H9 (cell line): ENCODE data around the gene APBA3. TPM values are rescaled to one million over a fixed set of nuclear protein-coding genes. Genes with fewer than 3 reads are reported as not detected.

Experiments
- DNase-seq: peaks from one replicate; pipeline ENCODE4 v3.0.0-alpha.2; 2017
- H2AFZ ChIP-seq: one replicate; pipeline ENCODE4 v1.6.1; 2013; ENCODE audit warnings: mild to moderate bottlenecking, low read length, control low read depth, moderate library complexity
- H2AK5ac ChIP-seq: 2 replicates; pipeline ENCODE4 v1.6.1; 2013; ENCODE audit warnings: low read length, control low read depth, mixed read lengths; ENCODE audit not compliant: insufficient read length
- H2BK120ac ChIP-seq: one replicate; pipeline ENCODE4 v1.6.1; 2013; ENCODE audit warnings: low read depth, mild to moderate bottlenecking, low read length, control low read depth, inconsistent platforms; ENCODE audit not compliant: poor library complexity, severe bottlenecking
- H2BK12ac ChIP-seq: 2 replicates; pipeline ENCODE4 v1.6.1; 2013; ENCODE audit warnings: low read length, control low read depth, mixed read lengths, low read depth; ENCODE audit not compliant: insufficient read length
- H2BK15ac ChIP-seq: 2 replicates; pipeline ENCODE4 v1.6.1; 2013; ENCODE audit warnings: low read depth, low read length, control low read depth
- H2BK20ac ChIP-seq: one replicate; pipeline ENCODE4 v1.6.1; 2013; ENCODE audit warnings: low read depth, mild to moderate bottlenecking, low read length, control low read depth, inconsistent platforms; ENCODE audit not compliant: poor library complexity, severe bottlenecking
- H2BK5ac ChIP-seq: 2 replicates; pipeline ENCODE4 v1.6.1; 2013; ENCODE audit warnings: low read length, control low read depth, mixed read lengths; ENCODE audit not compliant: insufficient read length
- H3K14ac ChIP-seq: 2 replicates; pipeline ENCODE4 v1.6.1; 2013; ENCODE audit warnings: low read length, control low read depth; ENCODE audit not compliant: insufficient read depth
- H3K18ac ChIP-seq: 2 replicates; pipeline ENCODE4 v1.6.1; 2013; ENCODE audit warnings: low read depth, mild to moderate bottlenecking, mixed read lengths, low read length, control low read depth; ENCODE audit not compliant: insufficient read length
- H3K23ac ChIP-seq: 2 replicates; pipeline ENCODE4 v1.6.1; 2013; ENCODE audit warnings: low read length, control low read depth, mixed read lengths, low read depth; ENCODE audit not compliant: insufficient read length
- H3K23me2 ChIP-seq: 2 replicates; pipeline ENCODE4 v1.6.1; 2013; ENCODE audit warnings: low read depth, mild to moderate bottlenecking, mixed read lengths, low read length, control low read depth; ENCODE audit not compliant: insufficient read length, poor library complexity, severe bottlenecking
- H3K27ac ChIP-seq: 2 replicates; pipeline ENCODE4 v1.5.1; 2013; ENCODE audit warnings: low read length, control low read depth, mixed read lengths, low read depth; ENCODE audit not compliant: insufficient read length
- H3K27me3 ChIP-seq: 2 replicates; pipeline ENCODE4 v1.6.1; 2013; ENCODE audit warnings: low read length, control low read depth, inconsistent platforms; ENCODE audit not compliant: insufficient read depth
- H3K4ac ChIP-seq: 2 replicates; pipeline ENCODE4 v1.6.1; 2013; ENCODE audit warnings: low read depth, mild to moderate bottlenecking, control low read depth, inconsistent platforms, low read length, moderate library complexity
- H3K4me1 ChIP-seq: 2 replicates; pipeline ENCODE4 v1.6.1; 2013; ENCODE audit warnings: low read length, control low read depth, inconsistent platforms; ENCODE audit not compliant: insufficient read depth
- H3K4me2 ChIP-seq: 2 replicates; pipeline ENCODE4 v1.6.1; 2013; ENCODE audit warnings: low read length, control low read depth, mixed read lengths; ENCODE audit not compliant: insufficient read length, insufficient read depth
- H3K56ac ChIP-seq: 2 replicates; pipeline ENCODE4 v1.6.1; 2013; ENCODE audit warnings: low read depth, mild to moderate bottlenecking, mixed read lengths, low read length, control low read depth; ENCODE audit not compliant: insufficient read length
- H3K79me1 ChIP-seq: 2 replicates; pipeline ENCODE4 v1.6.1; 2013; ENCODE audit warnings: low read depth, mild to moderate bottlenecking, moderate library complexity, low read length, control low read depth, inconsistent platforms; ENCODE audit not compliant: insufficient read depth, poor library complexity, severe bottlenecking
- H3K79me2 ChIP-seq: 2 replicates; pipeline ENCODE4 v1.6.1; 2013; ENCODE audit warnings: low read length, control low read depth, inconsistent platforms; ENCODE audit not compliant: insufficient read depth
- H3K9ac ChIP-seq: 2 replicates; pipeline ENCODE4 v1.6.1; 2013; ENCODE audit warnings: low read length, control low read depth, mixed read lengths; ENCODE audit not compliant: insufficient read length; ENCODE audit errors: extremely low read depth
- H3K9me3 ChIP-seq: one replicate; pipeline ENCODE4 v1.6.1; 2013; ENCODE audit warnings: low read depth, low read length, inconsistent platforms; ENCODE audit not compliant: control insufficient read depth
- H3T11ph ChIP-seq: one replicate; pipeline ENCODE4 v1.6.1; 2013; ENCODE audit warnings: mild to moderate bottlenecking, low read length, control low read depth, inconsistent platforms
- H4K20me1 ChIP-seq: one replicate; pipeline ENCODE4 v1.6.1; 2013; ENCODE audit not compliant: control insufficient read depth, insufficient read length, insufficient read depth
- H4K5ac ChIP-seq: 2 replicates; pipeline ENCODE4 v1.6.1; 2013; ENCODE audit warnings: low read depth, mild to moderate bottlenecking, mixed read lengths, low read length, control low read depth; ENCODE audit not compliant: insufficient read length
- H4K8ac ChIP-seq: replicated peaks from 2 replicates; pipeline ENCODE4 v1.6.1; 2013; ENCODE audit warnings: low read length, control low read depth, mixed read lengths, low read depth; ENCODE audit not compliant: insufficient read length
- H4K91ac ChIP-seq: 2 replicates; pipeline ENCODE4 v1.6.1; 2013; ENCODE audit warnings: low read depth, mild to moderate bottlenecking, moderate library complexity, mixed read lengths, low read length, control low read depth; ENCODE audit not compliant: insufficient read length
- H3K27ac Mint-ChIP-seq, 3 experiments: 2 replicates in 2 of 3; 3 replicates in 1 of 3; pipeline ENCODE4 v1.8.0; 2020 to 2021; ENCODE audit warnings: mixed read lengths in 3 of 3, mild to moderate bottlenecking in 1 of 3, moderate library complexity in 1 of 3
- H3K27me3 Mint-ChIP-seq: 2 replicates; pipeline ENCODE4 v1.8.0; 2021; ENCODE audit warnings: low read depth, mild to moderate bottlenecking, moderate library complexity, mixed read lengths
- H3K36me3 Mint-ChIP-seq, 3 experiments: 2 replicates in 2 of 3; 3 replicates in 1 of 3; pipeline ENCODE4 v1.8.0; 2020 to 2021; ENCODE audit warnings: low read depth in 3 of 3, mixed read lengths in 3 of 3; ENCODE audit not compliant: insufficient read depth in 1 of 3
- H3K4me1 Mint-ChIP-seq, 2 experiments: 2 replicates each; pipeline ENCODE4 v1.8.0; 2020; ENCODE audit warnings: mixed read lengths in 2 of 2
- H3K4me3 Mint-ChIP-seq, 2 experiments: 2 replicates in 1 of 2; 3 replicates in 1 of 2; pipeline ENCODE4 v1.8.0; 2020 to 2021; ENCODE audit warnings: mild to moderate bottlenecking in 2 of 2, mixed read lengths in 2 of 2, moderate library complexity in 1 of 2
- H3K9me3 Mint-ChIP-seq, 2 experiments: 2 replicates in 1 of 2; 3 replicates in 1 of 2; pipeline ENCODE4 v1.8.0; 2020; ENCODE audit warnings: mild to moderate bottlenecking in 2 of 2, mixed read lengths in 2 of 2, moderate library complexity in 1 of 2
- CTCF ChIP-seq: fragments of 200-600 bp; sonication (generic); conservative IDR thresholded peaks from 3 replicates; pipeline ENCODE4 v1.8.0; 2021; ENCODE audit warnings: antibody characterized with exemption, mild to moderate bottlenecking
- WGBS: extraction: QIAGEN DNeasy Blood & Tissue Kit; methylation state at CpG from one replicate; pipeline ENCODE4 v1.1.7; 2013; ENCODE audit warnings: missing lambda C conversion rate, low lambda C conversion rate, mixed read lengths; ENCODE audit not compliant: insufficient read length; ENCODE audit errors: extremely low coverage; 5-methylcytosine and 5-hydroxymethylcytosine counted together
- total RNA-seq: library from RNA; stranded (reverse); gene quantifications from 2 replicates; pipeline ENCODE4 v1.2.1, GENCODE V29; 2021

The APBA3 gene
- total RNA-seq, 1 experiment from 2014 or later = 21.8 TPM

GRCh38 chr19:3793799-3794198, 32.3 kb upstream of the APBA3 start:
- H3K79me2 ChIP-seq = no peaks in the 10 kb centered on the region
- H4K91ac ChIP-seq = no peak overlapping the region
- H3K56ac ChIP-seq = no peak overlapping the region
- Mint-ChIP-seq H3K36me3 (no peaks in the 10 kb centered on the region; a peak in 1 of 7 replicates), H3K4me1 (peaks cover 3 to 6% of the 10 kb centered on the region in 2 experiments; a peak in 3 of 4 replicates), H3K4me3 (no peak overlapping the region), H3K27me3 (peaks cover 44% of the 10 kb centered on the region), H3K9me3 (peaks cover 7 to 17% of the 10 kb centered on the region in 2 experiments), H3K27ac (no peak overlapping the region)
- no peak overlapping the region for H2BK120ac ChIP-seq
- no peak overlapping the region for H3K23ac ChIP-seq
- no peak overlapping the region for H2AK5ac ChIP-seq
- H3K4me2 ChIP-seq = no peak overlapping the region
- H3K79me1 ChIP-seq = no peaks in the 10 kb centered on the region
- DNase-seq = no peak
- H2BK20ac ChIP-seq = no peak overlapping the region
- no peaks in the 10 kb centered on the region for H3K23me2 ChIP-seq
- H3K4me1 ChIP-seq = no peaks in the 10 kb centered on the region
- no peak for TF ChIP-seq CTCF
- no peak overlapping the region; the same call in 1 of the 2 replicates for H3K14ac ChIP-seq
- H3K27ac ChIP-seq = no peak overlapping the region
- H4K20me1 ChIP-seq = no peaks in the 10 kb centered on the region
- no peak overlapping the region for H2BK12ac ChIP-seq
- no peak overlapping the region for H2AFZ ChIP-seq
- H3K18ac ChIP-seq = no peak overlapping the region
- H2BK5ac ChIP-seq = no peak overlapping the region
- H3K27me3 ChIP-seq = no peaks in the 10 kb centered on the region
- H3K9ac ChIP-seq = no peak overlapping the region
- H4K8ac ChIP-seq = no peak overlapping the region
- H3K9me3 ChIP-seq = no peaks in the 10 kb centered on the region
- no peak overlapping the region for H3K4ac ChIP-seq
- no CpG with 5 or more reads among the region's 3 CpGs for WGBS
- H4K5ac ChIP-seq = no peak overlapping the region
- no peak overlapping the region for H2BK15ac ChIP-seq
- H3T11ph ChIP-seq = no peak overlapping the region
